Natural killer cell treated with Interleukin-12 subunit alpha and Interleukin-12 subunit beta and Interleukin-15 and Interleukin-18, amount 100 ng/mL, for 72 hours (primary cell): ENCODE results near the gene ANKRD55. TPM values are rescaled to one million over a fixed set of nuclear protein-coding genes. Genes with fewer than 3 reads are reported as not detected.

ENCODE experiments used
- total RNA-seq, 2 donors: library from RNA; stranded (reverse); gene quantifications; one replicate each; pipeline ENCODE4 v1.2.3, GENCODE V29; 2022

ANKRD55 gene
- total RNA-seq, 2 donors from 2014 or later = 0.28 TPM; not detected in 1

Other genes starting within 250 kb of the ANKRD55 start
- gene IL6ST, start 238.4 kb downstream of the ANKRD55 start, total RNA-seq = 10 to 100 TPM; 52.7 to 55.4 TPM